ENCODE data around the gene P2RY12. TPM values are rescaled to one million over a fixed set of nuclear protein-coding genes. Genes with fewer than 3 reads are reported as not detected.
"Not testable (repeated sequence)": the region's sequence is repeated elsewhere in the genome, so short reads cannot be mapped to it uniquely, and the experiment has no call there.

P2RY12 gene
- total RNA-seq, 1 donor from 2014 or later, result 1.0 TPM

DNA sequence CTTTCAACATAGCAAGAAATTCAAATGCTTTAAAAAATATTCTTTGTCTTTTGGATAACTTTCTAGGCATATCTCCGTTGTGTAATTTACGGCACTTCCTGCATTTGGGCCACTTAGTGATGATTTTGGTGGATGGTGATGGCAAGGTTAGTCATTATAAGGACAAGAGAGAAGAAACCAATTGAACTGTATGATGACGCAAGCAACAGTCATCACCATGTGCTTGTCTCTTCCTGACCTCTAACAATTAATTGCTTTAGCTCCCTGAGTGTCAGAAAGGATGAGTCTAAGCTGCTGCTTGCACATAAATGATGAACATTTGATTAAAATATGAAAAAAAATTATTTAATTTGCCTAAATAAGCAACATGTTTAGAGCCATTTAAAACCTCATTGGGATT is 11.3 kb upstream of the P2RY12 start:
- intact Hi-C loops (cut with micrococcal nuclease), result no loop called here
- DNase-seq (no peak), ATAC-seq (no peak)

- DNase-seq, result no peak
- intact Hi-C loops (cut with micrococcal nuclease), result no loop called here
- no peak for ATAC-seq
Observed at GRCh38 chr3:151394611-151395010, 10.1 kb upstream of the P2RY12 start.

DNA sequence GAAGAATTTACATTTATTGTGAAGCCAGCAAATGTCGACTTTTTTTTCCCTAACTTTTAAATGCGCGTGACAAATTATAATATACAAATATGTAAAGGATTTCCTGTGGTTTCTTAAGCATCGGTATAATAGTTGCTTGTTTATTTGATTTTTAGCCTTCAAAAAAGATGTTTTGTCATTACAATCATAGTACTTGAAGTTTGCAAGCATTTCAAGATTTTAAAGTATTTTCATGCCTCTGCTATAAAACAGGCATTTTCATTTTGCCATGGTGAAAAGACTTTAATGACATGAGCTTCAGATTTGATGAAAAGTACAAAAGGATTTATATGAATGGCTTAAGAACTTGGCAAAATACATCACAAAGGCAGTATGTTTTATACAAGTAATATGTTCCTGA is 9.4 kb upstream of the P2RY12 start:
- intact Hi-C loops (cut with micrococcal nuclease), result no loop called here
- ATAC-seq (no peak), DNase-seq (no peak)

- DNase-seq (no peak), ATAC-seq (no peak)
- intact Hi-C loops (cut with micrococcal nuclease), result no loop called here
Observed at GRCh38 chr3:151393146-151393830, 8.7 kb upstream of the P2RY12 start.

- intact Hi-C loops (cut with micrococcal nuclease); DNase-seq; ATAC-seq: not testable (repeated sequence)
Observed at GRCh38 chr3:151392191-151392590, 7.6 kb upstream of the P2RY12 start.

- DNase-seq, result no peak
- no peak for ATAC-seq
- intact Hi-C loops (cut with micrococcal nuclease), result no loop called here
Observed at GRCh38 chr3:151391720-151392119, 7.2 kb upstream of the P2RY12 start.

DNA sequence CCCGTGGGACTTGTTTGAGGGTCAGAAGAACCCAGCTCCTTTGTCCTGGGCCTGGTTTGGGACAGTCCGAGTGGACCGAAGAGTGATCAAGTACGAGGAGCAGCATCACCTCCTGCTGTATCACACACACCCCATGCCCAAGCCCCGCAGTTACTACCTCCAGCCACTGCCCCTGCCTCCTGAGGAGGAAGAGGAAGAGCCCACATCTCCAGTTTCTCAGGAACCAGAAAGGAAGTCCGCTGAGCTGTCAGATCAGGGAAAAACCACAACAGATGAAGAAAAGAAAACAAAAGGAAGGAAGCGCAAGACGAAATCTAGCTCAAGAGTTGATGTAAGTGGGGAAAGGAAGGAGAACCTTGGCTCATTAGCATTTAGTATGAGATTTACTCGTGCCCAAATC is 3.3 kb upstream of the P2RY12 start:
- no peak for DNase-seq
- intact Hi-C loops (cut with micrococcal nuclease), result no loop called here
- ATAC-seq, result peak; percentile 27

DNA sequence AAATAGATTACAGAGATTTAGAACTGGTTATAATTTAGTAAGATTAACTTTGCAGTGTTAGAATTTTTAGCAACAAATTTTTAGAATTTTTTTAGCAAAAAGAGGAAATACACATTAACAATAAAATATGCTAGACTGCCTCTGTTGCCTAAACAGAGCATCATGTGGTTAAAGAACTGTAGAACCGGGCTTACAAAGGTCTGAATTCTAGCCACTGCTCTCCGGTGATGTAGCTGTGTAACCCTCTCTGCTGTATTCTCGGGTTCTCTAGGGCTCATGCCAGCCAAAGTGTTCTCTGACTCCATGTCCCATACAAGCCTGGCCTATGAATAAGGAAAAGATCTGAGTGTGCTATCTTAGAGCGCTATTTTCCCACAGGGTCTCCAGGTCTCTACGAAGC is 2.9 kb upstream of the P2RY12 start:
- no peak for ATAC-seq
- no peak for DNase-seq
- intact Hi-C loops (cut with micrococcal nuclease), result no loop called here

GRCh38 chr3:151386056-151386455 is 1.5 kb upstream of the P2RY12 start:
- intact Hi-C loops (cut with micrococcal nuclease), result no loop called here
- no peak for ATAC-seq
- no peak for DNase-seq

DNA sequence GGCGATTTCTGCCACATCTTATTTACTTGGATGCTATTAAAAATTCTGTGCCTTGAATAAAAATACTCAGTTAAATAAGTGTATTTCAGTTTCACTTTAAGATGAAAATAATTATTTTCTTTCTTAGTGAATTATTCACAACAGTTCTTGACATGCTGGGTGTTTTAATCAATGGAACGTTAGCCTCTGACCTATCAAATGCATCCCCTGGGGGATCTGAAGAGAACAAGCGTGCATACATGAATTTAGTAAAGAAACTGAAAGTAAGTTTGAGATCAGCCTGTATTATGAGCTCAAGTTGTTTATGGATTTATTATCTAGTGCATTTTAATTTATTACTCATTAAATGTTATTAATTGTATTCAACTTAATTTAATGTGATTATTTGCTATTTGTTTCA is 597 bp downstream of the P2RY12 start:
- intact Hi-C loops (cut with micrococcal nuclease), result no loop called here
- no peak for DNase-seq
- peak; percentile 34 for ATAC-seq

- ATAC-seq, result no peak
- no peak for DNase-seq
- intact Hi-C loops (cut with micrococcal nuclease), result no loop called here
Observed at GRCh38 chr3:151383111-151383510, 1.4 kb downstream of the P2RY12 start.

GRCh38 chr3:151382671-151383070 is 1.9 kb downstream of the P2RY12 start:
- ATAC-seq (no peak), DNase-seq (no peak)
- intact Hi-C loops (cut with micrococcal nuclease), result no loop called here

DNA sequence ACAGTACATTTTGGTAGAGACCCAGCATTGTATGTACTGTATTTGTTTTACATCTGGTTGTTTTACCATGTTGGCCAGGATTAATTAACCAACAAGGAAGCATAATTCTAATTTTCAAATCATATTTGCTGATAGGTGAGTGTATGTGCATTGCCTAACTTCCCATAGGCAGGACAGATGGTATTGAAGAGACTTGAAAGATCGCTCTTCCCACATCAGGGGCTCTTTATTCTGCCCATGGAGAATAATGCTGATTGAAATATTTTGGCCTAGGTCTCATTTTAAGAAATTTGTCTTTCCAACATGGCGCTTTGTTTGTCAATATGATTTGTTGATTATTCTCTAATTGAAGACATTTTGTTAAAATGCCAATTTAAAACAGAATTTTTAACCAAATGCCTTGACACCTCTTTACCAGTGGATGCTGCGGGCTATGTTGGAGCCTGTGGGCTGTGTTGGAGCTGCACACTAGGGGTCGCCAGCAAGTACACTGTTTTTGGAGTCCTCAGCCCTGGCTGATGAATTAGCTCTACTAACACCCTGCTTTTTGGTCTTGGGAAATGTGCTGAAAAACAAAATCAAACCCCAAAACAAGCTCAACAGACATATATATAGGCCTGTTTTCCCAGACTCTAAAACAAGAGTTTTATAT is 5.3 kb downstream of the P2RY12 start:
- DNase-seq (peak; percentile 41), ATAC-seq (peak; percentile 59)
- intact Hi-C loops (cut with micrococcal nuclease), result no loop called here

- no peak for DNase-seq
- intact Hi-C loops (cut with micrococcal nuclease), result no loop called here
- no peak for ATAC-seq
Observed at GRCh38 chr3:151377768-151378385, 6.7 kb downstream of the P2RY12 start.

DNA sequence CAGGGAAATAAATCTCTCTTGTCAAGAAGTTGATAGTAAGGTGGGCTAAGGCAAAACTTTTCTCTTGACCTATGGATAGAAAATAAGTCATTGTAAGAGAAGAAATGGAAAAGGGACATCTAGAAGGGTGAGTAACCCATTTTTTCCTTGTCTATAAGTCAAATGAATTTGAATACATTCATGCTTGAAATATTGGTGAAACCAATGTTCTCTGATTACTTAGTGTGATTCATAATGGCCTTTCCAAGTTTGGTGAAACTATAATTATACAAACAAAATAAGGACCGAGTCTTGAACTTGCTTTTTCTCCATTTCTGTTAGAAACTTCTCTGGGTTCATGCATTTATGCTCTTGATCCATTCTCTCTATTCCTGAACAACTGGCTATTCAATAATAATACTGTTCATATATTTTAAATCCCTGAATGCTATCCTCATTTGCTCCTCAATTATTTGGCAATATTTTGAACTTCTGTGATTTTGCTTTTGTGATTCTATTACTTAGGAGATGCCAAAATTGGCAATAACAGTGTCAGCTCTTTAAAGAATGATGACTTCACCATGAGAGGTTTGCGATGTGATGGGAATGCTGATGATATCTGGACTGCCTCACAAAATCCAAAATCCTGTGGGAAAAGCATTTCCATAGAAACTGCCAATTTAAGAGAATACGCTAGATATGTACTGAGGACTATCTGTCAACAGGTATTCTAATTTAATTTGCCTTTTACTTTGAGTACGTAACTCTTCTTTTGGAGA is 12.3 kb downstream of the P2RY12 start:
- no peak for DNase-seq
- intact Hi-C loops (cut with micrococcal nuclease), result no loop called here
- ATAC-seq, result no peak

- intact Hi-C loops (cut with micrococcal nuclease), result no loop called here
- no peak for ATAC-seq
- no peak for DNase-seq
Observed at GRCh38 chr3:151371526-151371925, 13.0 kb downstream of the P2RY12 start.

DNA sequence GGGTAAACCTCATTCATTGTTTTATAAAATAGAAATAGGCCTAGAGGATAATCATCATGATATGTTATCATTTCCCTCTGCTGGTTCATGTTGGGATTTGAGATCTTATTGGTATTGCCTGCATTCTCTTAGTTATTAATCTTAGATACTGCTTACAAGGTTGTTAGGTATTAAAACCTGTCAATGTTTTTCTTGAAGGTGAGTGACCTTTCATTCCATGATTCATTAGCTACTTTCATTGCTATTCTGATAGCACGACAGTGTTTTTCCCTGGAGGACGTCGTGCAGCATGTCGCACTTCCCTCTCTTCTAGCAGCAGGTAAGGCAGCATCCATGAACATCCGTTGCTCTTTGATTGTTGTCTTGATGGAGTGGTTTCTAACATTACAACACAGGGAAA is 17.1 kb downstream of the P2RY12 start:
- ATAC-seq (no peak), DNase-seq (no peak)
- intact Hi-C loops (cut with micrococcal nuclease), result no loop called here

GRCh38 chr3:151366993-151367392 is 17.6 kb downstream of the P2RY12 start:
- ATAC-seq (no peak), DNase-seq (no peak)
- intact Hi-C loops (cut with micrococcal nuclease), result no loop called here

- ATAC-seq (no peak), DNase-seq (no peak)
- intact Hi-C loops (cut with micrococcal nuclease), result no loop called here
Observed at GRCh38 chr3:151362751-151363174, 21.8 kb downstream of the P2RY12 start.

- ATAC-seq, result no peak
- intact Hi-C loops (cut with micrococcal nuclease), result no loop called here
Observed at GRCh38 chr3:151357463-151357850, 27.1 kb downstream of the P2RY12 start.

More at GRCh38 chr3:151357463-151357850, 27.1 kb downstream of the P2RY12 start:
- no peak for DNase-seq
